ENCODE measurements around the gene MRPS18A. TPM values are rescaled to one million over a fixed set of nuclear protein-coding genes. Genes with fewer than 3 reads are reported as not detected.

The MRPS18A gene
- 10 to 100 TPM; 38.3 to 50.1 (median 44.8) TPM for polyA plus RNA-seq (ENCODE audit: insufficient read length in 4 of 4)

DNA sequence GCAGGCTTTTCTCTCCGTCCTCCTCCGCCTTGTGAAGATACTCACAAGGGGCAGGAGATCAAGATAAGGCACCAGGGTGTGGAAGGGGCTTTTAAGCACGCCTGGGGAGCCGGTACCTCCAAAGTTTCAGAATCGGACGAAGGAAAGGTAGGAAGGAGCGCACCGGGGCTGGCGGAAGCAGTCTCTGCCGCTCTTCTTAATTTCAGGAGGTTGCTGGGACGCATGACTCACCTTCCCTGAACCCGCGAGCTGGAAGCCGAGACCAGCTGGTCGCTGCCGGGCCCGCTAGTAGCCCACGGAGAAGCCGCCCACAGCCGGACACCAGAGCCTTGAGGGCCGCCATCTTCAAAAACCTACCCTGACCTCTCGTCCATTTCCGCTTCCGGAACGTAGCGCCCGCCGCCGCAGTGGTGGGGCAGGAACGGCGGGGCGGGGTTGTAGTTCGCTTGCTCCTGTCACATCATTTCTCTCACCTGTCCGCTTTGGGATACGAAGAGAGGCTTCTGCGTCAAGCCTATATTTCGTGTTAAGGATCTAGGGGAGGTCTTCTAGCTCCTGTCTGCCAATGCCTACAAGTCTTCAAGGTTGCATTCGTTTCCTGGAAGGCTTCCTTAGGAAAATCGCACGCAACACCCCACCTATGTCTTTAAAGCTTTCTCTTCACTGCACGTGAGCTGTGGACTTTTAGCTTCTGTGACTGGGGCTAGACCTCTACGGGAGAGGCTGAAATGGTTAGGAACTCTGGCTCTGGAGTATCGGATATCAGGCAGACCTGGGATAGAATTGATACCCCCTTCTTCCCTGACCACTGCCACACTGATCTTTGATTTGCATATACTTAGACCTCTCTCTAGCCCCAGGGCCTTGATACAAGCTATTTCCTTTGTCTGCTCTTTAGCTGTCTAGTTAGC, at the start of gene MRPS18A:
Gene MRPS18A (minus strand): TSS at position 355 of the 911 bp plus-strand sequence. CDS start 12 bp downstream, at position 343.
- no peak for DNase-seq (ENCODE audit: low read depth in 4 of 4, low spot score in 3 of 4)

DNA sequence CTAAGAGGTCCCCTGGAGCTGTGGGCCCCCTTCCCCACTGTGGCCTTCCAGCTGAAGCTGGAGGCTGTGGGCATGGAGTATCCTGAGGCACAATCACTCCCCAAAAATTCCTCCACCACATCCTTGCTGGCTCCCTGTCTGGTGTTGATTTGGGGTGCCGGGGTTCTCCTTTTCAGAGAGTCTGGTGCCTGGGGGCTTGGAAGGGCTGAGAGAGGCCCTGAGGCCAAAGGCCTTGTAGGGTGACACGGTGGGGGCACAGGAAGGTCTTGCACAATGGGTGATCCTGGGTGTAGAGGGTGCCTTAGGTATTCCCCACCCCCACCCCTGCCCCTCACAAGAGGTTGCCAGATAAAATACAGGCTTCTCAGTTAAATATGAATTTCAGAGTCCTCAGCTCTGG, 49.3 kb upstream of the MRPS18A start:
- no peak for DNase-seq (ENCODE audit: low read depth in 4 of 4, low spot score in 3 of 4)

DNA sequence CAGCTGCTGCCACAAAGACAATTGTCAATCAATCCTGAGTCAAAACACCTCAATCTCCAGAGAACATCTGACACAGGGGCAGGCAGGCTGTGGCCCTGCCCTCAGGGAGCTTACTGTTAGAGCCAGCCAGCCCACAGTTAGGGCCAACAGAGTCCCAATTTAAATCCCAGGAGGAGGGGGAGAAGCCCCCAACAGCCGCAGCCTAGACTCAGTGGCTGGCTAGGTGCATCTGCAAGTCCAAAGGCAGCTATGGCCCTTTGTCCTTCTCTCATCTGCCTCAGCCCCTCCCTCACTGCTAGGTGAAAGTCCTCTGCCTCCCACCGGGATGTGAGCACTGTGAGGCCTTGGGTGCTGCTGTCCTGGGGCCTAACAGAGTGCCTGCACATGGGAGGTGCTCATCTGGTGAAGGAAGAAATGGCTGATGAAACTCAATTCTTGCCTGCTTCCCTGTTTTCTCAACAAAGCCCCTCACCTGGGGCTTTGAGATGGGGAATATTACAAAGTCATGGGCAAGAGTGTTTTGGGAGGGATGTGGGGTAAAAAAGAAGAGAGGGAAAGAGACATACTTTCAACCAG, 48.7 kb upstream of the MRPS18A start:
- no peak for DNase-seq (ENCODE audit: low read depth in 4 of 4, low spot score in 3 of 4)

DNA sequence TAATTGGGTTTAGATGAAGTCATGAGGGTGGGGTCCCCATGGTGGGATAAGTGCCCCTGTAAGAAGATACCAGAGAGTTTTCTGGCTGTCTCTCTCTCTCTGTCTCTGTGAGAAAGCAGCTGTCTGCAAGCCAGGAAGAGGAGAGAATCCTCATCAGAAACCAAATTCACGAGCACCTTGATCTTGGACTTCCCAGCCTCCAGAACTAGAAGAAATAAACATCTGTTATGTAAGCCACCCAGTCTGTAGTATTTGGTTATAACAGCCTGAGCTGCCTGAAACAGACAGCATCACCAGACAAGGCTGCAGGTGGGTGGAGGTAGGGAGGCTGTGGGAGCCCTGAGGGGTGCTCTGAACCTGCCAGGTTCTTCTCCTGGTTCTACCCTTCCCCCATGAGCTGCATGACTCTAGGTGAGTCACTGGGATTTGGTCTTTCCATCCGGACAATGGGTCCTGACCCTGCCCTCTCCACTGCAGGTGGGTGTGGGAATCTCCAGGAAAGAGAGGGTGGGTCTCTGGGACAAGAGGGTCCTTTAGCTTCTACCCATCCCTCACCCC, 48.1 kb upstream of the MRPS18A start:
- no peak for DNase-seq (ENCODE audit: low read depth in 4 of 4, low spot score in 3 of 4)

DNA sequence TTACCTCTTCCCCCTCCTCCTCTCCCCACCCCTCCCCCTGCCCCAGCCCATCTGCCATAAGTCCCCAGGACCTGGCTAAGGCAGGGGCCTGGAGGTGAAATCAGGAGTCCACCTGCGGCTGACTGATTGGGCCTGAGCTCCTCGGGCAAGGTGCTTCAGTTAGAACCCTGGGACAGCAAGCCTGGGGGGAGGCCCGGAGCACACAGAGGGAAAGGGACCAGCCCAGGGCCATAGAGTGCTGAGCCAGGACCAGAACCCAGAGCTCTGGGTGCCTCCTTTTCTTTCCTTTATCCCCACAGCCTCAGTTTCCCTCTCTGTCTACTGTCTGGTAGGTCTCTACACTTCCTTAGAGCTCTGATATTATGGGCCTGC, 46.7 kb upstream of the MRPS18A start:
- no peak for DNase-seq (ENCODE audit: low read depth in 4 of 4, low spot score in 3 of 4)

DNA sequence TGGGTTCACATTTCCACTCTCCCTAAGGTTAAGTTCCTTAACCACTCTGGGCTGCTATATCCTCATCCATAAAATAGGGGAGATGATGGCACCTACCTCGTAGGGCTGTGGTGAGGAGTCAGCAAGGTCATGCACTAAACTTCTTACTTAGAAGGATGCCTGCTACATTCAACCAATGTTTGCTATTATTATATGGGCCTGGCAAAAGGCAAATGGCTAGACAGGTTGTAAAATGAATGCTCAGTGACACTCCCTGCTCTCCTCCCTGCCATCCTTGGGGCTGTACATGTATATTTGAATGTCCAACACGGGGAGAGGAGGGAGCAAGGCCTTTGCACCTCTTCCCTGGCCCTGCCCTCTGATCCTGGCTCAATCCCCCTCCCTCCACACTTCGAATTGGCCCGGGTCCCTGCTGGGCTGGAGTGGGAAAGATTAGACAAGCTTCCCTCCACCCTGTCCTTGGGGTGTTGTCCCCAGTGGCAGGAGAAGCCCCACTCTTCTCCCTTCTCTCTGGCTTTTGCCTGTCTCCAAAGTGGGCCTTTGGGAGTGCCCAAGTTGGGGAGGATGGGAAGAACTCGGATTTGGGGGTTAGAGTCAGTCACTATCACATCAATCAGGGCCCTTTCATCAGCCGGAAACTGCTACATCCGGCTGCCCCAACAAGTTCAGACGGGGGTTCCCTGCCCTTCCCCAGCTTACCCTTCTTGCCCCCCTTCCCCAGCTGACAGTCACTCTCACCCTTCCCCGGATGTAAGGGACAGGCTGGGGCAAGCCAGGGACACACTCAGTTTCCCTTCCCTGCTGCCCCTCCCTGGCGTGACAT, 46.1 kb upstream of the MRPS18A start:
- DNase-seq (ENCODE audit: low read depth in 4 of 4, low spot score in 3 of 4): no peak

DNA sequence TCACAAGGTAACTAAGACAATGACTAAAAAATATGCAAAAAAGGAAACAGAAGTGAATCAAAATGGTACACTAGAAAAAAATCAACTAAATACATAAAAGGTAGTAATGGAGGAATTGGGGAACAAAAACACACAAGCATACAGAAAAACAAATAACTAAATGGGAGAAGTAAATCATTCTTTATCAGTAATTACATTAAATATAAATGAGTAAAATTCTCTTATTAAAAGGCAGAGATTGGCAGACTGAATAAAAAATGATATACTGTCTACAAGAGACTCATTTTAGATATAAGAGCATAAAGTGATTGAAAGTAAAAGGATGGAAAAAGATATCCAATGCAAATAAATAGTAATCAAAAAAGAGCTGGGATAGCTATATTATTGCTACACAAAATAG, 43.0 kb upstream of the MRPS18A start:
- no peak for DNase-seq (ENCODE audit: low read depth in 4 of 4, low spot score in 3 of 4)

DNA sequence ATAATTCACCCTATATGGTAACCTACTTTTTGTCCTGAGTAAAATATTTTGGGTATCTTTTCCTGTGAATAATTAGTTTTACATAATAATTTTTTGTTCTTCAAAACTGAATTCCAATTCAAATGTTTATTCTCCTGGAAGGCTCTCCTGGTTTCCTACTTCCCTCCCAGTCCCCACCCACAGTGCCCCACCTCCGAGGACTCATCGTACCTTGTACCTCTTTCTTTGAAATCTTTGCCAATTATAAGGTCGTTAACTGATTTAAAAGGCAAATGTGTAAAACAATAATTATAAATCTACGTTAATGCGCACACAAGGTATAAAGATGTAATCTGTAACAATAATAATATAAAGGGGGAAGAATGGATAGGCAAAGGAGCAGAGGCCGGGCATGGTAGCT, 41.9 kb upstream of the MRPS18A start:
- no peak for DNase-seq (ENCODE audit: low read depth in 4 of 4, low spot score in 3 of 4)

DNA sequence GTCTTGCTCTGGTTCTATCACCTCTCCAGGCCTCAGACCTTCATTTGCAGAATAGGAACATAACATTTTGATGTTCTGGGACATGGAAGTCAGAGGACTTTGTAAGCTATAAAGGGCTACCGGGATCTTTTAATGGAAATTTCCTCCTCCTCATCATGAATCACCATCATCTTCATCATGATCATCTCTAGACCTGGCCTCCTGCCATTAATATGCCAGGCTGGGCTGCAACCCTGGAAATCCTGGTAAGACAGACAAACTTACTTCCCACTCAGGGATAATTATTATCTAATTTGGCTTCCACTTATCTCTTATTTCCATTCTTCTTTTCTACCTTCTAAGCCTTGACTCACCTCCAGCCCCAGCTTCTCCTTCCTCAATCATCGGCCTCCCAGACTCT, 41.0 kb upstream of the MRPS18A start:
- no peak for DNase-seq (ENCODE audit: low read depth in 4 of 4, low spot score in 3 of 4)

DNA sequence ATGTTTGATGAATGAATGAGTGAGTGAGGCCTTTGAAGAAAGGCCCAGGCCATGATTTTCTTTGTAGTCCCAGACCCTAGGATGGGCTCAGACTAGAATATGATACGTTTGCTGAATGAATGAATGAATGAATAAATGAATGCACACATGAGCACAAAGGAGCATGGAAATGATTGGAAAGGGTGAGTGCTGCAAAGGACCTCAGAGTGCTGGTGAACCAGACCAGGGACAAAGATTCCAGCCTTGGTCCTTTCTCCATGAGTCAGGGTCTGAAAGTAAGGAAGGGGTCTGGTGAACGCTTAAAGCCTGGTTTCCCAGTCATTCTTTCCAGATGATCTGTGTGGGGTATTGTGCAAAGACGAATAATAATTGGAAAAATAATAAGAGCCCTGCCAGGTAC, 40.0 kb upstream of the MRPS18A start:
- DNase-seq (ENCODE audit: low read depth in 4 of 4, low spot score in 3 of 4): no peak

DNA sequence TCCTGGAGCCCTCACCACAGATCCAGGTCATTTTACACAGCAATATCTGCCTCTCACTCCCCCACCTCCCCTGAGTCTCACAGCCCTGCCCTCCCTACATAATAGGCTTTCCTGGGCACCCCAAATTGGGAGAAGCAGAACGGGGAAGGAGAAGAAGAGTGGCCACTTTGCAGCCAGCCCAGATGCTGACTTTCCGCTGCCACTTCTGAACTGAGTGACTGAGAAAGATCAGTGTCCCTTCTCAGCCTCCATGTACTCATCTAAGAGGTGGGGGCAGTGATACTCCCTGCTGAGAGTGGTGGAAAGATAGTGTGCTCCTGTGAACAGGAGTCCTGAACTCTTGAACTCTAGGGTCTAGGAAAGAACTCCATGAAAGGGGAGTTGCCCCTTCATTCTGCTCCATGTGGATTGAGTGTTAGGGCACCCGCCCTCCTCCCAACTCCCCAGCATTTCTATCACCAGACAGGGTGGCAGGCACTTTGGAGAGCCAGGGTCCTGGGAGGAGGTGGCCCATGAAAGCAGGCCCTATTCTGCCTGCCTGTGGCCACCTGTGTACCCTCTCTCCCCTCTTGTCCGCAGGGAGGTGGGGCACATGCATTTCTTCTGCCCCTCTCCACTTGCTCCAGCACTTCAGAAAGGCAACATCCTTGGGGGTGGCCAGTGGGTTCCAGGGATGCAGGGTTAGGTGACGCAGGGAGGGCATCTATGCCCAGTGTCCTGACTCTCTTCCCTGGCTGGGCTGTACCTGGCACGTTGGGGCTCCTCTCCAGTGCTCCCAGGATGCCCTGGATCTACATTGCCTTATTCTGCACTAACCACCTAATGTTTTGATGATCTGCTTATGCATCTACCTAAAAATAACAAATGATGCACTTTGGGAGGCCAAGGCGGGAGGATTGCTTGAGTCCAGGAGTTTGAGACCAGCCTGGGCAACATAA, 38.3 kb upstream of the MRPS18A start:
- DNase-seq (ENCODE audit: low read depth in 4 of 4, low spot score in 3 of 4): no peak

DNA sequence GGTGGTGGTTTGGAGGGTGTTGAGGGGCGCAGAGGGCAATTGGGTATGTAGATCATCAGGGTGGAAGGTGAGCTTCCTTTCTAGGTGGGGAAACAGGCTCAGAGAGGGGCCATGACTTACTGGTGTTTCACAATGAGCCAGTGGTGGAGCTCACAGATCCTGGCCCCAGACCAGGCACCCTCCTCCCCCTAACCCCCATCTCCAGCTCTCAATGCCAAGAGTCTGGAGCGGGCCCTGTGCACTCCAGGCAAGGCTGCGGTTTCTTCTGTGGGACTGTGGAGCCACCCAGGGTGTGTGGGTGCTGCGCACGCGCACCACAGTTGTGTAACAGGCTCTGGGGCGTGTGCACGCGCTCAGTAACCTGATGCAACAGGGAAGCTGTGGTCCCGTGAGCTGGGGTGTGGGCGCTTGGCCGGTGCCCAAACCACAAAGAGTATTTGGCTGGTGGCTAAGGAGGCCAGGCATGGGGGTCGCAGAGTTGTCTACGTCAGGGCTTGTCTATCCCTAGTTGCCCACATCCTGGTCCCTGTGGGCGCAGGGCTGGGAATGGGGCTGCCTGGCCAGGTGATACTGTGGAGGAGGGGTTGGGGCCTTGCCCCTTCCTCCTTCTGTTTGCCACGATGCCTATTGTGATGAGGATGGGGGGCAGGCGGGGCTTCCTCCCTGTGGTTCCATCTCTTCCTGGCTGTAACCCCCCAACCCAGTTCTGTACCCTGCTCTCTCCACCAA, 37.5 kb upstream of the MRPS18A start:
- no peak for DNase-seq (ENCODE audit: low read depth in 4 of 4, low spot score in 3 of 4)

DNA sequence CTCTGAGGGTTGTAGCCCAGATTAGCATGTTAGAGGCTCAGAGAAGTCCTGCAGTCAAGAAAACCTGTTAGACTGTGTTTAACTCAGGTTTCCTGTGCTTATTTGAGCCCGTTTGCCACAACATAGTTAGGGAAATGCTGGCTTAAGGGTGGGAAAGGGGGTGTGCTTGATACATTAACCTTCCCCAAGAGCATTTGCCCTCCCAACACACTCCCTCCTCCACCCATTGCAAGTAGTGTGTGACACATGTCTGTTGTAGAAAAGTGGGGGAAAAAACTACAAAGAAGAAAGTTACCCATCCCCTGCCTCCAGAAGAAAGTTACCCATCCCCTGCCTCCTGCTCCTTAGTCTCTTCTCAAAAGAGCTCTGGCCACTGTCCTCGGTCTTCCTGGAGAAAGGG, 36.8 kb upstream of the MRPS18A start:
- DNase-seq (ENCODE audit: low read depth in 4 of 4, low spot score in 3 of 4): no peak

DNA sequence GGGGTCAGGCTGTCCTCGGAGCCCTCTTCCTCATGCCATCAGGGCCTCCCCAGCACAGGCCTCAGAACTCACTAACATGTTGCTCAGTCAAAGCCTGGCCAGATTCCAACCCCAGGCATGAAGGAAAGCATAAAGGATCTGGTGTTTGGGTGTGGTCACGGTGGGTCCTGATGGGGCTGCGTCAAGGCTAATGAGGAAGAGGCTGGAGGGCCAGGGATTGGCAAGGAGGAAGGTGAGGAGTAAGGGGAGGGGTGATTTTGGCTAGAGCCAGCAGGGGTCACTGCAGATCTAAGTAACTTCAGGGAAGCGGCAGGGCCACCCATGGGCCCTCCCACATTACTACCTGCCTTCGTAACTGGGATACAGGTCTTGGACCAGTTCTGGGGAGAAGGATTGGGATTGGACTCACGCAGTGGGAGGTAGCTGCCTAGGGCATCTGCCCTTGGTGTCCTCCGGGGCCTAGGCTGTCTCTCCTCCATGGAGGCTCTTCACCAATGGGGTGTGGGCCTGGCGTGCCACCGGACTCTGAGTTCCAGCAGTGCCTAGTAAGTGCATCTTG, 36.2 kb upstream of the MRPS18A start:
- DNase-seq (ENCODE audit: low read depth in 4 of 4, low spot score in 3 of 4): no peak

DNA sequence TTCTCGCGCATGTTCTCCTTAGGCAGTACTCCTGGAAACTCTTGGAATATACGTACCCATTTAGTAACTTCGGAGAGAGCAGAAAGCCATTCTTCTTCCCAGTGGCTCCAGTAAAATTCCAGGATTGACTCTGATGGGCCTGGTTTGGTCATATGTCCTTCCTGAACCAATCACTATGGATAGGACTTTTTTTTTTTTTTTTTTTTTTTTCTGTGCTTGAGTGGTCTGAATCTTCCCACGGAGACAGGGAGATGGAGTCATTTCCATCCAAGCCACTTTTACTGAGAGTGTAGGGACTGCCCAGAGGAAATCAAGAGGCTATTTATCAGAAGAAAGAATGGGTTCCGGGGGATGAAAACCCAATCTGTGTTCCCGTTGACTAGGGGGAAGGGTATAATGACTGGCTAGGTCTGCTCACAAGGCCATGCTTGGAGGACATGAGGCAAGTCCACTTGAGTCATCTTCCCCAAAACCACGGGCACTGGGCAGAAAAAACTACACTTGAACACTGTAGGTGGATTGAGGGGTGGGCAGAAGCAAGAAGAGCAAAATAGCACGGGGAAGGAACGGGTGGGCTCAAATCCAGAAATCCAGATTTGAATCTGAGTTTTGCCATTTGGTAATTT, 35.4 kb upstream of the MRPS18A start:
- no peak for DNase-seq (ENCODE audit: low read depth in 4 of 4, low spot score in 3 of 4)

DNA sequence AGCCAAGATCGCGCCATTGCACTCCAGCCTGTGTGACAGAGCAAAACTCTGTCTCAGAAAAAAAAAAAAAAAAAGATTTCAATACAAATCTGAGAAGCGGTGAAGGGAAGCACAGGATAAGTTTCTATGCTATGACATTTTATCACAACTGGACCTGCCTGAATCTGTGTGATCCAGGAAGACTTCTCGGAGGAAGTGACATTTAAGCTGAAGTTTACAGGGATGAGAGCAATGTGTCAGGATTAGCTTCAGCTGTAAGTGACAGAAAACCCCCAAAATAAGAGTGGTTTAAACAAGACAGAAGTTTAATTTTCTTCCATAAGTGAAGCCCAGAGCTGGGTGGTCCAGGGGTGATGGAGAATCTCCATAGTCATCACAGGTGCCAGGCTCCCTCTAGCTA, 33.4 kb upstream of the MRPS18A start:
- no peak for DNase-seq (ENCODE audit: low read depth in 4 of 4, low spot score in 3 of 4)

DNA sequence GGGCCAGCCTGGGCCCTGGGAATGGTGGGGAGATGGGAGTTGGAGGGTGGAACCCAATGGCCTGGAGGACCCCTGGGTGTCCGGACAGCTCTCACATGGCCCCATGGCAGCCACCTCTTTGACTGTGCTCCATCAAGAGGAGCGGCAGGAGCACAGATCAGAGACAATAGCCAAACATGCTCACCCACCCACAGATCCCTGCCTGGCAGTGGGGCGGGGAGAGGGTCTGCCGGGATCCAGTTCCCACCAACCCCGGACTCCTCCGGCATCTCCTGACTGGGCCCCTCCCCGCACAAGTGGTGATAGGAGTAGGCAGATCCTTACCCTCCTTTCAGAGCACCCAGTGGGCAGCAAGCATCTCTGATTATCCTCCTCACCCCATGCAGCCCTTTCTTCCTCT, 31.9 kb upstream of the MRPS18A start:
- DNase-seq (ENCODE audit: low read depth in 4 of 4, low spot score in 3 of 4): no peak

DNA sequence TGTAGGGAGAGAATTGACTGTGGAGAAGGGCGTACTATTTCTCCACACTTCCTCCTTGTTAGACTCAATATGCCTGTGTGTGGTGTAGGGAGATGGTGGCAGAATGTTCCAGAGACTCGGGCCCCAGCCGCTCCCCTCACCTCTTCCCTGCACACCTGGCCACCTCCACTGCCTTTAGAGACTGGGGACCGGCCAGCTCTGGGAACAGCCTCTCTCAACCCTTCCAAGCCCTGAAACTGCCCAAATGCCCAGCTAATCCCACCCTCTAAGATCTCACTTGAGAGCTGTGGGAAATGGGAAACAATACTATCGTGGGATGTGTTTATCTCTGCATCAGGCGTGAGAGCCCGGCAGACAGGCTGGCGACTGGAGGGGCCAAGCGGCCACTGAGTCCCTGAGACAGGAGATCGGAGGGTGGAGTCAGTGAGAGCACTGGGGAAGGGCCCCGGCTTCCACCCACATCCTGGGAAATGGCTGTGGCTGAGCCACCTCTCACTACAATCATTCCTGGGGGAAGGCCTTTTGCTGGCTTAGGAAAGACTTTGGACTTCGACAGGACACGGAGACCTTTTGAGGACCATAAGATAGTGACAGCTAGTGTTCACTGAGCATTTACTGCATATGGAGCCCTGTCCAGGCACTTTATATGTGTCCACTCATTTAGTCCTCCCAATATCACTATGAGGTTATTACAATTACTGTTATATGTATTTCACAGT, 31.0 kb upstream of the MRPS18A start:
- DNase-seq (ENCODE audit: low read depth in 4 of 4, low spot score in 3 of 4): no peak
